Ammon's horn (tissue), 1 donor: ENCODE measurements around the gene LDB2.
"Not testable (repeated sequence)": the region's sequence is repeated elsewhere in the genome, so short reads cannot be mapped to it uniquely, and the experiment has no call there.

ENCODE experiments used
- DNase-seq: peaks from one replicate; pipeline ENCODE4 v3.0.0-alpha.2; 2016; ENCODE audit warnings: low spot score

LDB2 gene

GRCh38 chr4:16646459-16646858 is 252.0 kb downstream of the LDB2 start:
- DNase-seq: no peak

DNA sequence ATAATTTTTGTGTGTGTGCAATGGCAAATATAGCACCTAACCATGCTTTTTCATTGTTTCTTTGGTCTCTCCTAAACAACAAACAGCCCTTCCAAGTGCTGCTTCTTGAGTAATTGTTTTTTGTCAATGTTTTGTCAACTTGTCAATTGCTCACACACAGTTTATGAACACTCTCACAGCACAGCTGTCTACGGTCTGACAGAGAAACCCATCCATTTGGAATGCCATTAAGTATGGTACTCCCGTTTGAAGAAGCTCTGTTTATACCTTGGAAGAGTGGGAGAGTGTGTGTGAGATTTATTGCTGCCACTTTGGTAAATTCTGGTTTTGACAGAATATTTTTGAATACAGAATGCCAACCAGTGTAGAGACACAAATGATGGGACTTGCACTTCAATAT is 254.6 kb downstream of the LDB2 start:
- no peak for DNase-seq

DNA sequence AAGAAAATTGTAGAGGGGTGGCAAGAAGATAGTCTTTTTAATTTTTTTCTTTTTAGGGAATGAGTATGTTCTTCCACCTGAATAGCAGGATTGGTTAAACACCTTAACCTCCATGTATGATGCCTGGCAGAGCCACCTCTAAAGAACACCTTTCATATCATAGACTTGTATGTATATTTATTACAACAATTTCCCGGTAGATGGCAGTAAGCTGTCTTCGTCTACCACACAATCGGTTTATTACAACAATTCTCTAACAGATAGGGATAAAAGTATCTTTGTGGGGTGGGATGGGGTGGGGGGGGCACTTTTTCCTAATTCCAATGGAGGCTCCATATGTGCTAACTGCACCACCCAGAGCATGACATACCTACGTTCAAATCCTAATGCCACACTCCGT is 255.5 kb downstream of the LDB2 start:
- peak; percentile 51 for DNase-seq

DNA sequence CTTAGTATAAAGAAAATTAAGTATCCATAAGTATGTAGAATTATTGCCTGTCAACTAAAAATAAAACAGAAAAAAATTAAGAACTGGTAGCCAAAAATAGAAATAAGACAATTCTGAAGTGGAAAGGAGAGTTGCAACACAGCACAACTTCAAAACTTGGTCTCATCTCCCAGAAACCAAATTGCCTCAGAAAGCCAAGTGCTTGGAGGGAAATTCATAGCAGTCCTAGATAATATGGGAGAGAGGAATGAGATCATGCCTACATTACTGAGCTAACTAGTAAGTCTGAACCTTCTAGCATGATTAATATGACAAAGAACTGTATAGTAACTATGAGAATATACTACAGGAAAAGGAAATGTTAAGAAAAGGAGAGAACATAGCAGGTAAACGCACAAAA is 256.5 kb downstream of the LDB2 start:
- no peak for DNase-seq

DNA sequence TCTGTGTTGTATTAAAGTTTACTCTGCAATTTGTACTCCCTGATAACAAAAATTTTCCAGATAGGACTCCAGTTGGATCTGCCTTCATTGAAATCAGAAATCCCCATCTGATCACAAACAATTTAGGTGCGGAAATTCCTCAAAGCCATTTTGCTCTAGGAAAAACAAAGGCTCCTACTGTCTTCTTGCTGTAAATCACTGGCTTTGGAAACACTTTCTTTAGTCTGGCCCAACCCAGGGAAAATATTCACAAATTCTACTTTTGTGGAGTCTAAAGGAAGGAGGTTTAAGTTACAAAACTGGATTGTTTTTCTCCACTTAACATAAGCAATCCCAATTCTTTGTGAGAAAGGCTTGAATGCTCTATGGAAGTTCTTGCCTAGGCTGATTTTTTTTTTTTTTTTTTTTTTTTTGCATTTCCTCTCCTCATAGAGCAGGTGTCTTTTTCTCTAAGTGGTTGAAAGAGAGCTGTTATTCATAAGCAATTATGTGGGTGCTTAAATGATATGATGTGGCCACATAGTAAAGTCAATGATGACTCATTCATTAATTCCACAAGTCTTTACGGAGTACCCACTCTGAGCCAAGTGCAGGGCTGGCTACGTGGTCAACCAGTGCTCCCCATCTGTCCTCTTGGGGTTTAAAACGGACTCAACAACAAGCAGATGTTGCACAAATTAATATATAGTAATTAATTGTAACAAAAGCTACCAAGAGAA is 261.4 kb downstream of the LDB2 start:
- DNase-seq: no peak

- no peak for DNase-seq
Measured at GRCh38 chr4:16636304-16636703, 262.1 kb downstream of the LDB2 start.

- not testable (repeated sequence) for DNase-seq
Measured at GRCh38 chr4:16629274-16629673, 269.2 kb downstream of the LDB2 start.

- DNase-seq: not testable (repeated sequence)
Measured at GRCh38 chr4:16628835-16629234, 269.6 kb downstream of the LDB2 start.

- DNase-seq: no peak
Measured at GRCh38 chr4:16627999-16628398, 270.4 kb downstream of the LDB2 start.

DNA sequence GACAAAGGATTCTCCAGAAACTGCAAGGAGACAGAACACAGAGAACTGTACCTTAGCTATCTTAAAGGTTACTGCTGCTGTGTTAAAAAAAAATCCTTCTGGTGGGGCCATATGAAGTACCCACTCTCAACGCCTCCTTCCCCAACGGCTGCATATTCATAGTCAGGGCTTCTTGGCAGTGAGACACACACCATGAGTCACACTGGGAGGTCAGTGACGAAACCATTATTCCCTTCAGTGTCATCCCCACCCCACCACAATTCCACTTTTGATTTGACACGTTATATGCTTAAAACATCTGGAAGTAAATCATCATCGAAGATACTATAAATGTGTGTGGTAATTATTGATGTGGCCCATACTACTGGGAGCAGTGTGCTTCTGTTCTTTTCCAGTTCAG is 271.5 kb downstream of the LDB2 start:
- DNase-seq: peak; percentile 65

DNA sequence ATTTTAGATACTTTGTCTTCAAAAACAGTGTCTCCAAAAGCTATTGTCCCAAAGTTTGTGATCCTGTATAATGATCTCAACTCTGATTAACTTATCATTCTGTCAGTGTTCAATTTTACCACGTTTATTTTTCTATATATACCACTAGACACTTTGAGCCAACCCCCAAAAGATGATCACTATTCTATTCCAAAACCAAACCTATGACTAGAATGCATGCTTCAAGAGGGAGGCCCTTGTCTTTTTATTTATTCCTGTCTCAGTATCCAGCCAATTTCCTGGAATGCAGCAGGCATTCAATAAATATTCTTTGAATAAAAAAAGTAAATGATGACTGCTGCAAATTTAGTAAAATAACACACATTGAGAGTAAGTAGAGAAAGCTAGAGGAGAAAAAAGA is 275.6 kb downstream of the LDB2 start:
- no peak for DNase-seq

DNA sequence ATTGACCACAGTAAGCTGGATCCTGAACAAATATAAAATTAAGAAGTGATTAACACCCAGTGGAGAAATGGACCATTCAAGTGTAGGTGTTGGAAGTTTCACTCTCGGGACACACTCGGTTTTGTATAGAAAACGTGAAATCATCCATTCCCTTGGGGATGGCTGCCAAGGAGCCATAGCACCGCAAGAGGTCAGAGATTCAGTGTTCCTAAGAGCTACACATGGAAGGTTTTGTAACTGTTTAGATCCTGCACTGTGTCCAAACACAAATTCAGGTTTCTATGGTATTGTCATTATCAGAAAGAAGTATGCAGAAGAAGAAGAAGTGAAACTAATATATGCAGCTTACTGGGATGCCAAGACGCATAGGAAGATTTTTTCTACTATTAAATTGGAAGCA is 281.0 kb downstream of the LDB2 start:
- DNase-seq: no peak

DNA sequence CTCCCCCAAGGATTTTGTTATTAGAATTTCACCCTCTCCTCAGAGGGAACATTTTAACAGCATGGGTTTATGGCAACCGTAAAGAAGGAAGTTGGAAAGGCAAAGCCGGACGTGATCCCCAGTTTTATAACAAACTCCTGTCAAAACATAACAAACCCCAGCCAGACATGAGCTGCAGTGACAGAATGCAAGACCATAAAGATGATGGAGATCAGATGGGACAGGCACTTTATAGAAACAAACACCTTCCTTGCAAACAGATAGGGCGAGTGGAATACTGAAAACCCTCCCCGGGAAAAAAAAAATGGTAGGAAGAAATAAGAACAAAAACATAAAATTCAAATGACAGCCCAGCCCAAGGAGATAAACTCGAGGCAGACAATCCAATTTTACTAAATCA is 281.4 kb downstream of the LDB2 start:
- no peak for DNase-seq

GRCh38 chr4:16609170-16609758 is 289.2 kb downstream of the LDB2 start:
- DNase-seq: no peak

GRCh38 chr4:16608611-16609125 is 289.8 kb downstream of the LDB2 start:
- DNase-seq: no peak

DNA sequence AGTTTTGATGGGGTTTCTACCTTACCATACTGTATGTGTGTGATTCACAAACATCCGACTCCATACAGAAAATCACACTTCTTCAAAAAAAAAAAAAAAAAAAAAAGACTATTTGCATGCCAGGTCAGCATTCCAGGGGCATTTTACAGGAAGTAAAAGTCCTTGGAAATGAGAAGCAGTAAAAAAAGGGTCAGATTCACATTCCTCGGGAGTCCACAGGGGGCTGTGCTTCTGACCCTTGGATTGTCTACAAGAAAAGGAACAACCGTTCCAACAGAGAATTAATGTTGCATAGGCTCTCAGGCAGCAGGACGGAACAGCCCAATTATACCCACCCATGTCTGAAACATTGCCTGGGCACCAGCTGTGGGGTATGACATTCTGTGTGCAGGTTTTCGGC is 290.3 kb downstream of the LDB2 start:
- no peak for DNase-seq

DNA sequence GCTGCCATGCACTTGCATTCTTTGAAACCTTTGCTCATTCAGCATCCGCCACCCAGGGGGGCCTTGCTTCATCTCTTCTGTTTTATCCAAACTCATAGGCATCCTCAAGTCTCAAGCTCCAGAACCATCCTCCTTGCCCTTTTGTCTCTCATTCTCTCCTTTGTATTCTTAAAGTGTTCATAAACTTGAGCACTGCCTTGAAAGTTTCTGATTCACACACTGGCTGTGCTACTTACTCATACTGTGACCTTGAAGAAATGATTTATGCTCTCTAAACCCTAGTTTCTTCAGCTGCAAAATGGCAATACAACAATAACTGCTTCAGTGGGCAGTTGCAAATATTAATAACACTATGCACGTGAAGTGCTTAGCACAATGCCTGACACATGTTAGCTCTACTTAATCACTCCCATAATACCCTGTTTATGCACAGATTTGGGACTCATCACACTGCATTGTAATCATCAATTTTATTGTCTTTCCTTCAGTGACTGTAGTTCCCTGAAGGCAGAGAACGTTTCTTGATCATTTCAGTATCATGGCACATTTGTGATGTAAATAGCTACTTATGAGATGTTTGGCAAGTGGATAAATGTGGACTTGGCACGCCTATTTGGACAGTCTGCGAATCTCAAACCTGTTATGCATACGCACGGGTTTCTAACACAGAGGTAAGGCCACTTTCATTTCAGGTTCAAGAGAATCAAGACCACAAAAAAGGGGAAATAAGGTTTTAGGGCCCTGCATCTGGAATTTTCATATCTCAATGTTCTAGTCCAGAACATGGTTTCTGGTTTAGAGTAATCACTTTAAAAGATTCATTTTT is 291.0 kb downstream of the LDB2 start:
- DNase-seq: no peak

GRCh38 chr4:16606691-16607090 is 291.8 kb downstream of the LDB2 start:
- no peak for DNase-seq

GRCh38 chr4:16603178-16603577 is 295.3 kb downstream of the LDB2 start:
- no peak for DNase-seq

GRCh38 chr4:16598597-16599206 is 299.7 kb downstream of the LDB2 start:
- DNase-seq: no peak

- peak; percentile 32 for DNase-seq
Measured at GRCh38 chr4:16597845-16598596, 300.4 kb downstream of the LDB2 start.

- no peak for DNase-seq
Measured at GRCh38 chr4:16597443-16597842, 301.0 kb downstream of the LDB2 start.
